SK-N-SH (cell line): ENCODE results near the gene INTS11. TPM values are rescaled to one million over a fixed set of nuclear protein-coding genes. Genes with fewer than 3 reads are reported as not detected.

Source experiments
- CTCF ChIA-PET: fragments of 300-600, 350-600 bp; formaldehyde crosslinking; extraction: SDS; loops from one replicate; lab custom pipeline; 2021; lab: Yijun Ruan, JAX
- POLR2A ChIA-PET: fragments of 350-600 bp; sonication (Branson Sonifier 250); formaldehyde crosslinking; extraction: SDS; loops from one replicate; lab custom pipeline; 2020; ENCODE audit warnings: antibody characterized with exemption, inconsistent platforms; lab: Yijun Ruan, JAX
- DNase-seq: peaks from one replicate; pipeline ENCODE4 v3.0.0; 2012
- H2AFZ ChIP-seq: fragments of 200-600 bp; sonication (generic); 2 replicates; pipeline ENCODE4 v1.8.1; 2016; ENCODE audit warnings: antibody characterized with exemption, mild to moderate bottlenecking, low read depth
- H3F3A ChIP-seq: fragments of 200-600 bp; sonication (generic); replicated peaks from 2 replicates; pipeline ENCODE3; 2016; ENCODE audit warnings: antibody characterized with exemption, mild to moderate bottlenecking; ENCODE audit not compliant: insufficient read depth
- H3K27ac ChIP-seq, 2 experiments: fragments of 200-500 bp in 1 of 2; fragments of 200-600 bp in 1 of 2; sonication (Bioruptor generic) in 1 of 2; sonication (generic), shearing (Covaris generic) in 1 of 2; 2 replicates each; pipeline versions ENCODE4 v1.5.1 to v1.6.1; 2014 to 2016; ENCODE audit warnings: low read depth in 2 of 2, inconsistent platforms in 1 of 2, low read length in 1 of 2, mild to moderate bottlenecking in 1 of 2, mixed read lengths in 1 of 2
- H3K27me3 ChIP-seq: fragments of 200-600 bp; sonication (generic), shearing (Covaris generic); 2 replicates; pipeline ENCODE4 v1.6.1; 2016; ENCODE audit warnings: mixed run types; ENCODE audit not compliant: insufficient read depth
- H3K36me3 ChIP-seq, 2 experiments: fragments of 200-500 bp in 1 of 2; fragments of 200-600 bp in 1 of 2; sonication (Bioruptor generic) in 1 of 2; sonication (generic) in 1 of 2; replicated peaks in 1 of 2; 2 replicates each; pipeline versions ENCODE3 to v1.5.1; 2014 to 2016; ENCODE audit warnings: low read length in 1 of 2, mild to moderate bottlenecking in 1 of 2; ENCODE audit not compliant: insufficient read depth in 2 of 2, control insufficient read depth in 1 of 2
- H3K4me1 ChIP-seq, 2 experiments: fragments of 200-500 bp in 1 of 2; fragments of 200-600 bp in 1 of 2; sonication (Bioruptor generic) in 1 of 2; sonication (generic), shearing (Covaris generic) in 1 of 2; 2 replicates each; pipeline versions ENCODE4 v1.5.1 to v1.6.1; 2014 to 2016; ENCODE audit warnings: low read depth in 1 of 2, low read length in 1 of 2, mixed run types in 1 of 2; ENCODE audit not compliant: insufficient read depth in 2 of 2, control insufficient read depth in 1 of 2
- H3K4me2 ChIP-seq: fragments of 200-600 bp; sonication (generic), shearing (Covaris generic); 2 replicates; pipeline ENCODE4 v1.6.1; 2017; ENCODE audit warnings: mixed run types
- H3K4me3 ChIP-seq, 2 experiments: fragments of 200-500 bp in 1 of 2; fragments of 200-600 bp in 1 of 2; sonication (Bioruptor generic) in 1 of 2; sonication (generic), shearing (Covaris generic) in 1 of 2; 2 replicates each; pipeline versions ENCODE4 v1.5.1 to v1.8.1; 2014 to 2016; ENCODE audit warnings: low read depth in 2 of 2, inconsistent platforms in 1 of 2, low read length in 1 of 2, mild to moderate bottlenecking in 1 of 2, mixed read lengths in 1 of 2, moderate library complexity in 1 of 2
- H3K79me2 ChIP-seq: fragments of 200-600 bp; sonication (generic); 2 replicates; pipeline ENCODE4 v1.8.1; 2017; ENCODE audit warnings: mild to moderate bottlenecking; ENCODE audit not compliant: insufficient read depth
- H3K9ac ChIP-seq: fragments of 200-600 bp; sonication (generic); 2 replicates; pipeline ENCODE4 v1.6.1; 2017; ENCODE audit warnings: mixed run types
- H3K9me2 ChIP-seq: fragments of 200-600 bp; sonication (generic); 2 replicates; pipeline ENCODE4 v1.6.1; 2017; ENCODE audit warnings: mixed run types
- H3K9me3 ChIP-seq: fragments of 200-600 bp; sonication (generic); 2 replicates; pipeline ENCODE4 v1.6.1; 2017; ENCODE audit warnings: mixed run types, mild to moderate bottlenecking, moderate library complexity
- H4K20me1 ChIP-seq: fragments of 200-600 bp; sonication (generic); 2 replicates; pipeline ENCODE4 v1.6.1; 2017; ENCODE audit warnings: mild to moderate bottlenecking, mixed run types; ENCODE audit not compliant: insufficient read depth
- CHD2 ChIP-seq: fragments of 150-350 bp; IDR thresholded peaks from 2 replicates; pipeline ENCODE4 v1.6.1; 2018; ENCODE audit warnings: low read length; ENCODE audit not compliant: partially characterized antibody
- EP300 ChIP-seq, 2 experiments: IDR thresholded peaks; 2 replicates each; pipeline versions ENCODE4 v1.4.0 to v1.6.1; 2012; ENCODE audit warnings: borderline replicate concordance in 1 of 2, low read depth in 1 of 2, low read length in 1 of 2
- FOXJ3 ChIP-seq: sonication (generic); formaldehyde crosslinking; IDR thresholded peaks from 2 replicates; pipeline ENCODE4 v1.5.1; 2020; ENCODE audit warnings: mild to moderate bottlenecking, missing genetic modification reagents
- FOXM1 ChIP-seq: IDR thresholded peaks from 2 replicates; pipeline ENCODE4 v1.4.0; 2012; ENCODE audit warnings: low read depth, mild to moderate bottlenecking
- GABPA ChIP-seq: IDR thresholded peaks from 2 replicates; pipeline ENCODE4 v1.4.0; 2012; ENCODE audit warnings: low read depth, mild to moderate bottlenecking
- JUND ChIP-seq: IDR thresholded peaks from 2 replicates; pipeline ENCODE4 v1.4.0; 2012
- MXI1 ChIP-seq: IDR thresholded peaks from 2 replicates; pipeline ENCODE4 v1.6.1; 2012; ENCODE audit warnings: mild to moderate bottlenecking, low read depth, low read length, improper control_type of control experiment
- NFIC ChIP-seq: IDR thresholded peaks from 2 replicates; pipeline ENCODE4 v1.4.0; 2012; ENCODE audit warnings: borderline replicate concordance
- RAD21 ChIP-seq: IDR thresholded peaks from 2 replicates; pipeline ENCODE4 v1.6.1; 2012; ENCODE audit warnings: mild to moderate bottlenecking, low read length
- SIN3A ChIP-seq: IDR thresholded peaks from 2 replicates; pipeline ENCODE4 v1.6.1; 2012; ENCODE audit warnings: low read depth, mild to moderate bottlenecking, low read length, moderate library complexity, borderline replicate concordance
- TEAD4 ChIP-seq: IDR thresholded peaks from 2 replicates; pipeline ENCODE4 v1.4.0; 2012; ENCODE audit warnings: mild to moderate bottlenecking, borderline replicate concordance; ENCODE audit not compliant: insufficient read depth
- YY1 ChIP-seq: IDR thresholded peaks from 2 replicates; pipeline ENCODE4 v1.4.0; 2012; ENCODE audit warnings: low read depth, mild to moderate bottlenecking
- WGBS: methylation state at CpG from one replicate; pipeline ENCODE4 v1.1.6; 2017; ENCODE audit warnings: low lambda C conversion rate; 5-methylcytosine and 5-hydroxymethylcytosine counted together
- polyA plus RNA-seq, 3 experiments: library from polyadenylated mRNA; depleted of rRNA; stranded (reverse); fragments of >200 nt; gene quantifications; 2 replicates each; pipeline ENCODE4 v1.2.3, GENCODE V29; 2012
- TF ChIP-seq, protein P1 (sequence below): IDR thresholded peaks from 2 replicates; pipeline ENCODE4 v1.6.1; 2012; ENCODE audit warnings: mild to moderate bottlenecking, low read depth, low read length, moderate library complexity
- TF ChIP-seq, protein P2 (sequence below): fragments of 200-600 bp; sonication (generic); IDR thresholded peaks from 2 replicates; pipeline ENCODE4 v1.6.1; 2017; ENCODE audit warnings: antibody characterized with exemption, mild to moderate bottlenecking, moderate library complexity
- TF ChIP-seq, protein P3 (sequence below): fragments of 150-350 bp; IDR thresholded peaks from 2 replicates; pipeline ENCODE4 v1.6.1; 2016; ENCODE audit warnings: mild to moderate bottlenecking, low read depth, low read length
- TF ChIP-seq, protein P4 (sequence below): fragments of 150-350 bp; IDR thresholded peaks from 2 replicates; pipeline ENCODE4 v1.6.1; 2017; ENCODE audit warnings: antibody characterized with exemption, low read length, low read depth, borderline replicate concordance
- TF ChIP-seq, protein P5 (sequence below): IDR thresholded peaks from 2 replicates; pipeline ENCODE4 v1.4.0; 2012; ENCODE audit warnings: low read depth, borderline replicate concordance
- TF ChIP-seq, protein P6 (sequence below): IDR thresholded peaks from 2 replicates; pipeline ENCODE4 v1.4.0; 2012; ENCODE audit warnings: low read depth, borderline replicate concordance
- TF ChIP-seq, protein P7 (sequence below): IDR thresholded peaks from 2 replicates; pipeline ENCODE4; 2012

Gene INTS11
- polyA plus RNA-seq, 1 of the 3 experiments (the other 2 are of a cell fraction): 137 TPM

DNA sequence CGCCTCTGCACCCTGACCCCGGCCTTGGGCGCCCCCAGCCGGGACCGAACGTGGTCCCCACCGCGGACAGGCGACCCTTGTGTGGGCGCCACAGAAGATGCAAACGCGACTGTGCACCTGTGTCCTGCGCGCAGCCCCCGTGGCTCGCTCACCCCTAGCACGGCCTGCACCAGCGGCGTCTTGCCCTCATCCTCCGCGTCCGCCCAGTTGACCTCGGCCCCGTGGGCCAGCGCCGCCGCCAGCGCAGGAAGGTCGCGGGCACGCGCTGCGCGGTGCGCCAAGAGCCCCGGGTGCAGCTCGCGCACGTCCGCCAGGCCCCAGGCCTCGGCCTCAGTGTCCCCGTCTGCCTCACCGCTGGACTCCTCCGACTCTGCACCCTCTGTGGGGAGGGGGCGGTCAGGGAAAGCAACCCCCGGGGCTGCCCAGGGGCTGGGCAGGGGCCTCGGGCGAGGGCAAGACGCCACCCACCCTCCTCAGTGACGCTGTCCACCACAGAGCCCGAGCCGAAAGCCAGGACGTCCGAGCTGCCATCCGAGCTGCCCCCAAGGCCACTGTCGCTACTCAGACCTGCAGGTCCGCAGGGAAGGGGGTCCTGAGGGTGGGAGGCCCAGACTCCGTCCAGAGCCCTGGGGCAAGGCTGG, 30.1 kb downstream of the INTS11 start:
- Histone ChIP-seq H3K4me2 (no peak overlapping the region), H2AFZ (no peak overlapping the region), H3K4me3 (no peak overlapping the region), H3K27ac (no peak overlapping the region), H3K9ac (no peak overlapping the region), H4K20me1 (no peaks in the 10 kb centered on the region), H3F3A (no peaks in the 10 kb centered on the region), H3K79me2 (no peaks in the 10 kb centered on the region), H3K9me3 (no peaks in the 10 kb centered on the region), H3K27me3 (no peaks in the 10 kb centered on the region), H3K4me1 (peaks cover 0 to 9% of the 10 kb centered on the region in 2 experiments; a peak in 1 of 4 replicates), H3K9me2 (no peaks in the 10 kb centered on the region), H3K36me3 (peaks cover 0 to 18% of the 10 kb centered on the region in 2 experiments)
- WGBS: 94% methylated on average over 42 of the region's 58 CpGs
- ChIA-PET CTCF (interaction anchor here (0.9 to 7.3 kb wide), 5 partner anchors 8 to 262 kb away, joined by 3 to 131 read pairs (median 4); no protein-coding TSS in a partner anchor), POLR2A (no interaction called here)
- TF ChIP-seq, protein P1, sequence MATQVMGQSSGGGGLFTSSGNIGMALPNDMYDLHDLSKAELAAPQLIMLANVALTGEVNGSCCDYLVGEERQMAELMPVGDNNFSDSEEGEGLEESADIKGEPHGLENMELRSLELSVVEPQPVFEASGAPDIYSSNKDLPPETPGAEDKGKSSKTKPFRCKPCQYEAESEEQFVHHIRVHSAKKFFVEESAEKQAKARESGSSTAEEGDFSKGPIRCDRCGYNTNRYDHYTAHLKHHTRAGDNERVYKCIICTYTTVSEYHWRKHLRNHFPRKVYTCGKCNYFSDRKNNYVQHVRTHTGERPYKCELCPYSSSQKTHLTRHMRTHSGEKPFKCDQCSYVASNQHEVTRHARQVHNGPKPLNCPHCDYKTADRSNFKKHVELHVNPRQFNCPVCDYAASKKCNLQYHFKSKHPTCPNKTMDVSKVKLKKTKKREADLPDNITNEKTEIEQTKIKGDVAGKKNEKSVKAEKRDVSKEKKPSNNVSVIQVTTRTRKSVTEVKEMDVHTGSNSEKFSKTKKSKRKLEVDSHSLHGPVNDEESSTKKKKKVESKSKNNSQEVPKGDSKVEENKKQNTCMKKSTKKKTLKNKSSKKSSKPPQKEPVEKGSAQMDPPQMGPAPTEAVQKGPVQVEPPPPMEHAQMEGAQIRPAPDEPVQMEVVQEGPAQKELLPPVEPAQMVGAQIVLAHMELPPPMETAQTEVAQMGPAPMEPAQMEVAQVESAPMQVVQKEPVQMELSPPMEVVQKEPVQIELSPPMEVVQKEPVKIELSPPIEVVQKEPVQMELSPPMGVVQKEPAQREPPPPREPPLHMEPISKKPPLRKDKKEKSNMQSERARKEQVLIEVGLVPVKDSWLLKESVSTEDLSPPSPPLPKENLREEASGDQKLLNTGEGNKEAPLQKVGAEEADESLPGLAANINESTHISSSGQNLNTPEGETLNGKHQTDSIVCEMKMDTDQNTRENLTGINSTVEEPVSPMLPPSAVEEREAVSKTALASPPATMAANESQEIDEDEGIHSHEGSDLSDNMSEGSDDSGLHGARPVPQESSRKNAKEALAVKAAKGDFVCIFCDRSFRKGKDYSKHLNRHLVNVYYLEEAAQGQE: no peak
- TF ChIP-seq YY1 (no peak), GABPA (no peak), MXI1 (no peak), TEAD4 (no peak), NFIC (no peak), RAD21 (no peak), FOXJ3 (CRISPR knock-in tag) (no peak), JUND (no peak), CHD2 (no peak), SIN3A (no peak), EP300 (IDR thresholded peaks at IDR 0.05; ENCODE audit: borderline replicate concordance in 1 of 2, low read depth in 1 of 2, low read length in 1 of 2) (no peak), FOXM1 (no peak)
- TF ChIP-seq, protein P2, sequence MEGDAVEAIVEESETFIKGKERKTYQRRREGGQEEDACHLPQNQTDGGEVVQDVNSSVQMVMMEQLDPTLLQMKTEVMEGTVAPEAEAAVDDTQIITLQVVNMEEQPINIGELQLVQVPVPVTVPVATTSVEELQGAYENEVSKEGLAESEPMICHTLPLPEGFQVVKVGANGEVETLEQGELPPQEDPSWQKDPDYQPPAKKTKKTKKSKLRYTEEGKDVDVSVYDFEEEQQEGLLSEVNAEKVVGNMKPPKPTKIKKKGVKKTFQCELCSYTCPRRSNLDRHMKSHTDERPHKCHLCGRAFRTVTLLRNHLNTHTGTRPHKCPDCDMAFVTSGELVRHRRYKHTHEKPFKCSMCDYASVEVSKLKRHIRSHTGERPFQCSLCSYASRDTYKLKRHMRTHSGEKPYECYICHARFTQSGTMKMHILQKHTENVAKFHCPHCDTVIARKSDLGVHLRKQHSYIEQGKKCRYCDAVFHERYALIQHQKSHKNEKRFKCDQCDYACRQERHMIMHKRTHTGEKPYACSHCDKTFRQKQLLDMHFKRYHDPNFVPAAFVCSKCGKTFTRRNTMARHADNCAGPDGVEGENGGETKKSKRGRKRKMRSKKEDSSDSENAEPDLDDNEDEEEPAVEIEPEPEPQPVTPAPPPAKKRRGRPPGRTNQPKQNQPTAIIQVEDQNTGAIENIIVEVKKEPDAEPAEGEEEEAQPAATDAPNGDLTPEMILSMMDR: no peak
- TF ChIP-seq, protein P3, sequence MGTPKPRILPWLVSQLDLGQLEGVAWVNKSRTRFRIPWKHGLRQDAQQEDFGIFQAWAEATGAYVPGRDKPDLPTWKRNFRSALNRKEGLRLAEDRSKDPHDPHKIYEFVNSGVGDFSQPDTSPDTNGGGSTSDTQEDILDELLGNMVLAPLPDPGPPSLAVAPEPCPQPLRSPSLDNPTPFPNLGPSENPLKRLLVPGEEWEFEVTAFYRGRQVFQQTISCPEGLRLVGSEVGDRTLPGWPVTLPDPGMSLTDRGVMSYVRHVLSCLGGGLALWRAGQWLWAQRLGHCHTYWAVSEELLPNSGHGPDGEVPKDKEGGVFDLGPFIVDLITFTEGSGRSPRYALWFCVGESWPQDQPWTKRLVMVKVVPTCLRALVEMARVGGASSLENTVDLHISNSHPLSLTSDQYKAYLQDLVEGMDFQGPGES: no peak
- TF ChIP-seq, protein P4, sequence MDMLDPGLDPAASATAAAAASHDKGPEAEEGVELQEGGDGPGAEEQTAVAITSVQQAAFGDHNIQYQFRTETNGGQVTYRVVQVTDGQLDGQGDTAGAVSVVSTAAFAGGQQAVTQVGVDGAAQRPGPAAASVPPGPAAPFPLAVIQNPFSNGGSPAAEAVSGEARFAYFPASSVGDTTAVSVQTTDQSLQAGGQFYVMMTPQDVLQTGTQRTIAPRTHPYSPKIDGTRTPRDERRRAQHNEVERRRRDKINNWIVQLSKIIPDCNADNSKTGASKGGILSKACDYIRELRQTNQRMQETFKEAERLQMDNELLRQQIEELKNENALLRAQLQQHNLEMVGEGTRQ: no peak
- TF ChIP-seq, protein P5, sequence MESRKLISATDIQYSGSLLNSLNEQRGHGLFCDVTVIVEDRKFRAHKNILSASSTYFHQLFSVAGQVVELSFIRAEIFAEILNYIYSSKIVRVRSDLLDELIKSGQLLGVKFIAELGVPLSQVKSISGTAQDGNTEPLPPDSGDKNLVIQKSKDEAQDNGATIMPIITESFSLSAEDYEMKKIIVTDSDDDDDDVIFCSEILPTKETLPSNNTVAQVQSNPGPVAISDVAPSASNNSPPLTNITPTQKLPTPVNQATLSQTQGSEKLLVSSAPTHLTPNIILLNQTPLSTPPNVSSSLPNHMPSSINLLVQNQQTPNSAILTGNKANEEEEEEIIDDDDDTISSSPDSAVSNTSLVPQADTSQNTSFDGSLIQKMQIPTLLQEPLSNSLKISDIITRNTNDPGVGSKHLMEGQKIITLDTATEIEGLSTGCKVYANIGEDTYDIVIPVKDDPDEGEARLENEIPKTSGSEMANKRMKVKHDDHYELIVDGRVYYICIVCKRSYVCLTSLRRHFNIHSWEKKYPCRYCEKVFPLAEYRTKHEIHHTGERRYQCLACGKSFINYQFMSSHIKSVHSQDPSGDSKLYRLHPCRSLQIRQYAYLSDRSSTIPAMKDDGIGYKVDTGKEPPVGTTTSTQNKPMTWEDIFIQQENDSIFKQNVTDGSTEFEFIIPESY: no peak
- TF ChIP-seq, protein P6, sequence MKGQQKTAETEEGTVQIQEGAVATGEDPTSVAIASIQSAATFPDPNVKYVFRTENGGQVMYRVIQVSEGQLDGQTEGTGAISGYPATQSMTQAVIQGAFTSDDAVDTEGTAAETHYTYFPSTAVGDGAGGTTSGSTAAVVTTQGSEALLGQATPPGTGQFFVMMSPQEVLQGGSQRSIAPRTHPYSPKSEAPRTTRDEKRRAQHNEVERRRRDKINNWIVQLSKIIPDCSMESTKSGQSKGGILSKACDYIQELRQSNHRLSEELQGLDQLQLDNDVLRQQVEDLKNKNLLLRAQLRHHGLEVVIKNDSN: no peak
- TF ChIP-seq, protein P7, sequence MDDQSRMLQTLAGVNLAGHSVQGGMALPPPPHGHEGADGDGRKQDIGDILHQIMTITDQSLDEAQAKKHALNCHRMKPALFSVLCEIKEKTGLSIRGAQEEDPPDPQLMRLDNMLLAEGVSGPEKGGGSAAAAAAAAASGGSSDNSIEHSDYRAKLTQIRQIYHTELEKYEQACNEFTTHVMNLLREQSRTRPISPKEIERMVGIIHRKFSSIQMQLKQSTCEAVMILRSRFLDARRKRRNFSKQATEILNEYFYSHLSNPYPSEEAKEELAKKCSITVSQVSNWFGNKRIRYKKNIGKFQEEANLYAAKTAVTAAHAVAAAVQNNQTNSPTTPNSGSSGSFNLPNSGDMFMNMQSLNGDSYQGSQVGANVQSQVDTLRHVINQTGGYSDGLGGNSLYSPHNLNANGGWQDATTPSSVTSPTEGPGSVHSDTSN: no peak
- DNase-seq: no peak
